SU-DHL-6 (cell line): Measurements from ENCODE around the gene OLIG1.

ENCODE experiments used
- H2AFZ ChIP-seq: fragments of 200-600 bp; sonication (generic); 2 replicates; pipeline ENCODE4 v1.6.1; 2014; ENCODE audit warnings: low read depth, mild to moderate bottlenecking, moderate library complexity, mixed read lengths, antibody characterized with exemption, low read length; ENCODE audit not compliant: severe bottlenecking
- H3F3A ChIP-seq: fragments of 200-600 bp; shearing (Covaris generic); 2 replicates; pipeline ENCODE4 v1.6.0; 2016; ENCODE audit warnings: antibody characterized with exemption, mild to moderate bottlenecking; ENCODE audit not compliant: insufficient read depth
- H3K27ac ChIP-seq: fragments of 200-600 bp; sonication (generic); 2 replicates; pipeline ENCODE4 v1.5.1; 2016; ENCODE audit warnings: low read depth, mild to moderate bottlenecking, low read length, moderate library complexity, mixed read lengths
- H3K27me3 ChIP-seq: fragments of 200-600 bp; sonication (generic), shearing (Covaris generic); 2 replicates; pipeline ENCODE4 v1.6.0; 2014; ENCODE audit warnings: mild to moderate bottlenecking, low read length
- H3K36me3 ChIP-seq: fragments of 200-600 bp; sonication (generic); 2 replicates; pipeline ENCODE4 v1.6.1; 2014; ENCODE audit warnings: mild to moderate bottlenecking, low read length, mixed read lengths
- H3K4me2 ChIP-seq: fragments of 300-600, 200-600 bp; shearing (Covaris generic), sonication (generic); 2 replicates; pipeline ENCODE4 v1.6.0; 2014; ENCODE audit warnings: low read length, low read depth, mild to moderate bottlenecking; ENCODE audit not compliant: poor library complexity, severe bottlenecking
- H3K4me3 ChIP-seq: fragments of 200-600 bp; sonication (generic); 2 replicates; pipeline ENCODE4 v1.5.1; 2014; ENCODE audit warnings: antibody characterized with exemption, low read length, mild to moderate bottlenecking, mixed read lengths; ENCODE audit not compliant: insufficient read depth, poor library complexity, severe bottlenecking
- H3K79me2 ChIP-seq: fragments of 200-600 bp; sonication (generic); 2 replicates; pipeline ENCODE4 v1.6.1; 2014; ENCODE audit warnings: mild to moderate bottlenecking, low read length, moderate library complexity; ENCODE audit not compliant: insufficient read depth
- H3K9ac ChIP-seq: fragments of 200-600 bp; sonication (generic); 2 replicates; pipeline ENCODE4 v1.7.0; 2014; ENCODE audit warnings: mild to moderate bottlenecking, low read length
- H3K9me2 ChIP-seq: fragments of 200-600 bp; sonication (generic); replicated peaks from 2 replicates; pipeline ENCODE4 v1.6.1; 2014; ENCODE audit warnings: low read length; ENCODE audit not compliant: insufficient read depth
- H3K9me3 ChIP-seq: fragments of 200-600 bp; sonication (generic); 2 replicates; pipeline ENCODE4 v1.6.1; 2014; ENCODE audit warnings: low read length, mixed read lengths; ENCODE audit not compliant: insufficient read depth
- H4K20me1 ChIP-seq: fragments of 200-600 bp; sonication (generic); 2 replicates; pipeline ENCODE4 v1.6.1; 2014; ENCODE audit warnings: low read depth, mild to moderate bottlenecking, antibody characterized with exemption, low read length, moderate library complexity, mixed read lengths
- EZH2phosphoT487 ChIP-seq: fragments of 200-600 bp; sonication (generic), shearing (Covaris generic); conservative IDR thresholded peaks from 2 replicates; pipeline ENCODE4 v1.6.1; 2018; ENCODE audit warnings: mild to moderate bottlenecking, antibody characterized with exemption, low read length, moderate library complexity, mixed read lengths
- TF ChIP-seq, protein P1 (sequence below): fragments of 200-600 bp; sonication (generic); IDR thresholded peaks from one replicate; pipeline ENCODE4 v1.5.1; 2017; ENCODE audit warnings: antibody characterized with exemption, mild to moderate bottlenecking, low read length, moderate library complexity; ENCODE audit not compliant: insufficient read depth, poor library complexity, severe bottlenecking

Gene OLIG1, protein sequence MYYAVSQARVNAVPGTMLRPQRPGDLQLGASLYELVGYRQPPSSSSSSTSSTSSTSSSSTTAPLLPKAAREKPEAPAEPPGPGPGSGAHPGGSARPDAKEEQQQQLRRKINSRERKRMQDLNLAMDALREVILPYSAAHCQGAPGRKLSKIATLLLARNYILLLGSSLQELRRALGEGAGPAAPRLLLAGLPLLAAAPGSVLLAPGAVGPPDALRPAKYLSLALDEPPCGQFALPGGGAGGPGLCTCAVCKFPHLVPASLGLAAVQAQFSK

DNA sequence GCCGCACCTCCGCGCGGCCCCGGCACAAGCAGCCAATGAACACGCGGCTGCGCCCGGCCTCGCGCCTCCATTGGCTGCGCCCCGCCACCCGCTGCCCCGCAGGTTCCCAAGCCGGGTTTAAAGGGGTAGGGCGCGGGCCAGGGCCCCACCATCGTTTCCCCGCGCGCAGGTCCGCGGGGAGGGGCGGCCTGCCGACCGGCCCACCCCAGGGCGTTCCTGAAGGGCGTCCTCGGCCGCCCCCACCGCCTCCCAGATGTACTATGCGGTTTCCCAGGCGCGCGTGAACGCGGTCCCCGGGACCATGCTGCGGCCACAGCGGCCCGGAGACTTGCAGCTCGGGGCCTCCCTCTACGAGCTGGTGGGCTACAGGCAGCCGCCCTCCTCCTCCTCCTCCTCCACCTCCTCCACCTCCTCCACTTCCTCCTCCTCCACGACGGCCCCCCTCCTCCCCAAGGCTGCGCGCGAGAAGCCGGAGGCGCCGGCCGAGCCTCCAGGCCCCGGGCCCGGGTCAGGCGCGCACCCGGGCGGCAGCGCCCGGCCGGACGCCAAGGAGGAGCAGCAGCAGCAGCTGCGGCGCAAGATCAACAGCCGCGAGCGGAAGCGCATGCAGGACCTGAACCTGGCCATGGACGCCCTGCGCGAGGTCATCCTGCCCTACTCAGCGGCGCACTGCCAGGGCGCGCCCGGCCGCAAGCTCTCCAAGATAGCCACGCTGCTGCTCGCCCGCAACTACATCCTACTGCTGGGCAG is at the start of gene OLIG1:
TSS of gene OLIG1 (plus strand) at position 148 of the 750 bp plus-strand sequence. CDS start at position 254, 106 bp downstream.
- no peaks in the 10 kb centered on the region for H3F3A ChIP-seq
- H3K9me2 ChIP-seq: no peaks in the 10 kb centered on the region
- H3K27ac ChIP-seq: no peak within 1 kb of the TSS
- no peak within 1 kb of the TSS for H3K9ac ChIP-seq
- no peaks in the 10 kb centered on the region for H3K36me3 ChIP-seq
- no peaks in the 10 kb centered on the region for H3K9me3 ChIP-seq
- no peak within 1 kb of the TSS for H3K4me3 ChIP-seq
- no peak within 1 kb of the TSS for H2AFZ ChIP-seq
- H3K4me2 ChIP-seq: no peak within 1 kb of the TSS
- no peaks in the 10 kb centered on the region for H4K20me1 ChIP-seq
- no peaks in the 10 kb centered on the region for H3K79me2 ChIP-seq
- TF ChIP-seq, protein P1, sequence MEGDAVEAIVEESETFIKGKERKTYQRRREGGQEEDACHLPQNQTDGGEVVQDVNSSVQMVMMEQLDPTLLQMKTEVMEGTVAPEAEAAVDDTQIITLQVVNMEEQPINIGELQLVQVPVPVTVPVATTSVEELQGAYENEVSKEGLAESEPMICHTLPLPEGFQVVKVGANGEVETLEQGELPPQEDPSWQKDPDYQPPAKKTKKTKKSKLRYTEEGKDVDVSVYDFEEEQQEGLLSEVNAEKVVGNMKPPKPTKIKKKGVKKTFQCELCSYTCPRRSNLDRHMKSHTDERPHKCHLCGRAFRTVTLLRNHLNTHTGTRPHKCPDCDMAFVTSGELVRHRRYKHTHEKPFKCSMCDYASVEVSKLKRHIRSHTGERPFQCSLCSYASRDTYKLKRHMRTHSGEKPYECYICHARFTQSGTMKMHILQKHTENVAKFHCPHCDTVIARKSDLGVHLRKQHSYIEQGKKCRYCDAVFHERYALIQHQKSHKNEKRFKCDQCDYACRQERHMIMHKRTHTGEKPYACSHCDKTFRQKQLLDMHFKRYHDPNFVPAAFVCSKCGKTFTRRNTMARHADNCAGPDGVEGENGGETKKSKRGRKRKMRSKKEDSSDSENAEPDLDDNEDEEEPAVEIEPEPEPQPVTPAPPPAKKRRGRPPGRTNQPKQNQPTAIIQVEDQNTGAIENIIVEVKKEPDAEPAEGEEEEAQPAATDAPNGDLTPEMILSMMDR: no peak
- no peak for TF ChIP-seq EZH2phosphoT487
- H3K27me3 ChIP-seq: no peaks in the 10 kb centered on the region

DNA sequence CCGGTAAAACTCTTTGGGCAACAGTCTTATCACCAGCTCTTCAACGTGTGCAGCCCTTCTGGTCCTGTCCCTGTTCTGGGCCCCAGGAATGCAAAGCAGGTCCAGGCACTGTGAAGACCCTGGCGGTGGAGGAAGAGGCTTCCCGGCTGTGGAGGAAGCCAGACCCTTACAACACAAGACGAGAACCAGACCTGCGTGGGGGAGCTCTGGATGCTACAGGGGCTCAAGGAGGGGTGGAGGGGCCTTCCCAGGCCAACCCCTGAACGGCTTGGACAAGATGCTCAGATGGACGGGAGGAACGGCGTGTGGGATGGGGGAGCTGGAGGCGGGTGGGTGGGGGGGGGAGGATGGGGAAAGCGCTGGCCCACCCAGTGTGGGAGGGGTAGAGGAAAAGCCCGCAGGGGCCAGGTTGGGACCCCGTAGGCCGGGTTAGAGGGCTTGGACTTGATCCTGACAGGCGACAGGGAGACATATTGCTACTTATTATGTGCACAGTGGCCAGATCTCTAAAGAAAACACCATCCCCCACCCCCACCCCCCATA is 49.3 kb upstream of the OLIG1 start:
- Histone ChIP-seq H3K36me3 (no peaks in the 10 kb centered on the region), H4K20me1 (no peaks in the 10 kb centered on the region), H3K27ac (no peak overlapping the region), H3K9me2 (no peaks in the 10 kb centered on the region), H3K9me3 (no peaks in the 10 kb centered on the region), H3K4me2 (no peak overlapping the region), H2AFZ (no peak overlapping the region), H3K27me3 (no peaks in the 10 kb centered on the region), H3F3A (no peaks in the 10 kb centered on the region), H3K9ac (no peak overlapping the region), H3K4me3 (no peak overlapping the region), H3K79me2 (no peaks in the 10 kb centered on the region)
- TF ChIP-seq EZH2phosphoT487: no peak
- TF ChIP-seq, protein P1: no peak

DNA sequence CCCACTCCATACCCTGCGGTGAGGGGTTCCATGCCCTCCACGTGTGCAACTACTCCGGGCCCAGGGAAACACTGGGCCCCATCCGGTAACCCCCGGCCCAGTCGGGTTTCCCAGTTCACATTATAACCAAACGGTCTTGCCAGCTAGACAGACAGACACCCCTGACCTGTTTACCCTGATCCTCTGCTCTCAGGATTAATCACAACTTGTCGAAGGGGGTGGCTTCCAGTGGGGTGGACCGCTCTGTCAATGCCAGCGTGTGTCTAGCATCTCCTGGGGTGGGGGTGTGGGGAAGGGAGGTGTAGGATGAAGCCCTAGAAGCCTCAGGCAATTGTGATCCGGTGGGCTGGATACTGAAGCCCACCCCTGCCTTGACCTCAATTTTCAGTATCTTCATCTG is 48.8 kb upstream of the OLIG1 start:
- Histone ChIP-seq H3K4me3 (no peak overlapping the region), H3K27ac (no peak overlapping the region), H3K9ac (no peak overlapping the region), H3K27me3 (no peaks in the 10 kb centered on the region), H3K36me3 (no peaks in the 10 kb centered on the region), H2AFZ (no peak overlapping the region), H3K4me2 (no peak overlapping the region), H3K9me3 (no peaks in the 10 kb centered on the region), H3K79me2 (no peaks in the 10 kb centered on the region), H4K20me1 (no peaks in the 10 kb centered on the region), H3F3A (no peaks in the 10 kb centered on the region), H3K9me2 (no peaks in the 10 kb centered on the region)
- TF ChIP-seq EZH2phosphoT487: no peak
- TF ChIP-seq, protein P1: no peak
